Gastroesophageal sphincter (tissue), 3 donors: ENCODE results near the gene LBR.

Experiments used
- CTCF ChIP-seq, 4 experiments: fragments of 200-600 bp in 2 of 4; fragments of 450-650 bp in 2 of 4; sonication (generic) in 1 of 4; IDR thresholded peaks; one replicate each; pipeline ENCODE4 v1.5.1; 2017 to 2019; ENCODE audit warnings: antibody characterized with exemption in 4 of 4, mild to moderate bottlenecking in 2 of 4, moderate library complexity in 2 of 4
- POLR2A ChIP-seq, 2 donors: fragments of 450-650 bp; IDR thresholded peaks; one replicate each; pipeline ENCODE4 v1.6.1; 2017; ENCODE audit warnings: antibody characterized with exemption in 2 of 2, mild to moderate bottlenecking in 2 of 2, moderate library complexity in 1 of 2

DNA sequence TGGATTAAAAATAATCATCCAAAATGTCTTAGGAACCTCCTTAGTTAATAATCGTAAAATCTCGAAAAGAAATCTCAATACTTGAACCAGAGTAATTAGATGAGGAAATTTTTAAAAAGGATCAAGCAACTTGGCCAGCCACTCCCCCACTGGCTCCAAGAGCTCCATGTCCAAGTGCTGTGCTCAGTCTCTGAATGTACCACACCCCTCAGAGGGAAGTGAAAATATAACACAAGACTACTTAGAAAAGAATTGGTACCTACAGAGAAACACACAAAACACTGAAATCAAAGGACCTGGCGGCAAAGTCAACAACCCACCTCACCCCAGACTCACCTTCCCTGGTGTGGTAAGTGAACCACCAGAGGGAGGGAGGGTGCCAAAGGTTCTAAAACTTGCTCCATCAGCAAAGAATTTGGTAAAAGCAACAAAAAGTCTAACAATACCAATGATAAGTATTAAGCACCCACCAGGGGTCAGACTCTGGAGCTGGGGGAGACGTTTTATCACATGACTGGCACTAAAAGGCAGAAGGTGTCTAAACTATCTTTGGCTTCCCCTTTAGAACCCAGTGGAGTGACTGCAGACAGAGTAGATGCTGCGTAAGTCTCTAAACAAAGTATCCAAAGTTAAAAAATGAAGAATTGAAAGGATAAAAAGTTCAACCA lies 14.0 kb downstream of the LBR start:
- TF ChIP-seq CTCF (IDR thresholded peaks at IDR 0.05) (no peak), POLR2A (IDR thresholded peaks at IDR 0.05) (no peak)
